ENCODE measurements around the gene ZNF407. TPM values are rescaled to one million over a fixed set of nuclear protein-coding genes. Genes with fewer than 3 reads are reported as not detected.

Gene ZNF407
- total RNA-seq, 1 experiment from 2014 or later, result 15.9 TPM

GRCh38 chr18:74857901-74858300 is 260.2 kb downstream of the ZNF407 start:
- ChIA-PET POLR2A (ENCODE audit: low non-redundant PET) (no interaction called here), CTCF (no interaction called here)
- DNase-seq (ENCODE audit: low spot score), result no peak
- BruUV-seq (replicated peaks), result no TSS peak
- Histone ChIP-seq H3K4me1 (ENCODE audit: insufficient read depth, low read length, poor library complexity, severe bottlenecking) (no peaks in the 10 kb centered on the region), H3K36me3 (ENCODE audit: insufficient read depth, low read length, poor library complexity, severe bottlenecking) (no peaks in the 10 kb centered on the region), H3K27me3 (replicated peaks; ENCODE audit: insufficient read depth, low read depth, low read length, poor library complexity) (no peaks in the 10 kb centered on the region), H3K27ac (ENCODE audit: low read depth, low read length, poor library complexity, severe bottlenecking) (no peak overlapping the region), H3K9me3 (ENCODE audit: low read depth, low read length, poor library complexity, severe bottlenecking) (no peaks in the 10 kb centered on the region), H3K4me3 (ENCODE audit: low read depth, low read length, poor library complexity, severe bottlenecking) (no peak overlapping the region)
- TF ChIP-seq CTCF (conservative IDR thresholded peaks at IDR 0.05; ENCODE audit: low read depth, low read length), result no peak
- no peak for TF ChIP-seq EZH2 (IDR thresholded peaks at IDR 0.05; ENCODE audit: borderline replicate concordance, low read depth, low read length, poor library complexity, severe bottlenecking)
- intact Hi-C loops (cut with micrococcal nuclease; ENCODE audit: unreplicated experiment), result no loop called here

- no peaks in the 10 kb centered on the region for H3K27me3 ChIP-seq (replicated peaks; ENCODE audit: insufficient read depth, low read depth, low read length, poor library complexity)
- no peaks in the 10 kb centered on the region for H3K4me1 ChIP-seq (ENCODE audit: insufficient read depth, low read length, poor library complexity, severe bottlenecking)
- H3K27ac ChIP-seq (ENCODE audit: low read depth, low read length, poor library complexity, severe bottlenecking), result no peak overlapping the region
- peak; percentile 17 for DNase-seq (ENCODE audit: low spot score)
- ChIA-PET CTCF (no interaction called here), POLR2A (ENCODE audit: low non-redundant PET) (no interaction called here)
- H3K4me3 ChIP-seq (ENCODE audit: low read depth, low read length, poor library complexity, severe bottlenecking), result no peak overlapping the region
- H3K36me3 ChIP-seq (ENCODE audit: insufficient read depth, low read length, poor library complexity, severe bottlenecking), result no peaks in the 10 kb centered on the region
- intact Hi-C loops (cut with micrococcal nuclease; ENCODE audit: unreplicated experiment), result no loop called here
- TF ChIP-seq CTCF (conservative IDR thresholded peaks at IDR 0.05; ENCODE audit: low read depth, low read length) (no peak), EZH2 (IDR thresholded peaks at IDR 0.05; ENCODE audit: borderline replicate concordance, low read depth, low read length, poor library complexity, severe bottlenecking) (no peak)
- no TSS peak for BruUV-seq (replicated peaks)
- no peaks in the 10 kb centered on the region for H3K9me3 ChIP-seq (ENCODE audit: low read depth, low read length, poor library complexity, severe bottlenecking)
Observed at GRCh38 chr18:74861154-74861553, 263.5 kb downstream of the ZNF407 start.

- no peak overlapping the region for H3K4me3 ChIP-seq (ENCODE audit: low read depth, low read length, poor library complexity, severe bottlenecking)
- intact Hi-C loops (cut with micrococcal nuclease; ENCODE audit: unreplicated experiment), result no loop called here
- no TSS peak for BruUV-seq (replicated peaks)
- POLR2A ChIA-PET (ENCODE audit: low non-redundant PET), result no interaction called here
- TF ChIP-seq EZH2 (IDR thresholded peaks at IDR 0.05; ENCODE audit: borderline replicate concordance, low read depth, low read length, poor library complexity, severe bottlenecking), result no peak
- no peak for TF ChIP-seq CTCF (conservative IDR thresholded peaks at IDR 0.05; ENCODE audit: low read depth, low read length)
- H3K27ac ChIP-seq (ENCODE audit: low read depth, low read length, poor library complexity, severe bottlenecking), result no peak overlapping the region
- no peak for DNase-seq (ENCODE audit: low spot score)
- no peaks in the 10 kb centered on the region for H3K9me3 ChIP-seq (ENCODE audit: low read depth, low read length, poor library complexity, severe bottlenecking)
- CTCF ChIA-PET, result no interaction called here
- no peaks in the 10 kb centered on the region for H3K36me3 ChIP-seq (ENCODE audit: insufficient read depth, low read length, poor library complexity, severe bottlenecking)
- H3K27me3 ChIP-seq (replicated peaks; ENCODE audit: insufficient read depth, low read depth, low read length, poor library complexity), result no peaks in the 10 kb centered on the region
- H3K4me1 ChIP-seq (ENCODE audit: insufficient read depth, low read length, poor library complexity, severe bottlenecking), result no peaks in the 10 kb centered on the region
Observed at GRCh38 chr18:74862094-74862493, 264.4 kb downstream of the ZNF407 start.

Data from A673 (cell line).